Measurements from ENCODE around the gene ZNF587B. TPM values are rescaled to one million over a fixed set of nuclear protein-coding genes. Genes with fewer than 3 reads are reported as not detected.
"Not testable (repeated sequence)": the region's sequence is repeated elsewhere in the genome, so short reads cannot be mapped to it uniquely, and the experiment has no call there.

The ZNF587B gene
- polyA plus RNA-seq, 1 donor from 2014 or later, result 3.2 TPM

DNA sequence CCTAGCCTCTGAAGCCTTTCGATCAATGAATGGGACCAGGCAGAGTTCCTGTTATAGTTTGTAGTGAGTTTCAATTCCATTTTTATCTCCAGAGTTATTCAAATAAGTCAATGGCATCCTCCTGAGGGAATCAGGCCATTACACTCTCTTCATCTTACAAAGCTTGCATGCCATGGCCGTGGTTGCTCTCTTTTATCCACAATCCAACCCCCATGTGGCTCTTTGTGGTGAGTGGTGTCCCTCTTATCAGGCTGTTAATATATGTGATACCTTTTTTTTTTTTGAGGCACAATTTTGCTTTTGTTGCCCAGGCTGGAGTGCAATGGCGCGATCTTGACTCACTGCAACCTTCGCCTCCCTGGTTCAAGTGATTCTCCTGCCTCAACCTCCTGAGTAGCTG lies 6.9 kb downstream of the ZNF587B start:
- not testable (repeated sequence) for H3K4me3 Mint-ChIP-seq, H3K4me1 Mint-ChIP-seq, H3K36me3 Mint-ChIP-seq, H3K27me3 Mint-ChIP-seq, H3K9me3 Mint-ChIP-seq
- peak overlapping the region in 1 of 3 donors; percentile 77 for H3K27ac Mint-ChIP-seq

DNA sequence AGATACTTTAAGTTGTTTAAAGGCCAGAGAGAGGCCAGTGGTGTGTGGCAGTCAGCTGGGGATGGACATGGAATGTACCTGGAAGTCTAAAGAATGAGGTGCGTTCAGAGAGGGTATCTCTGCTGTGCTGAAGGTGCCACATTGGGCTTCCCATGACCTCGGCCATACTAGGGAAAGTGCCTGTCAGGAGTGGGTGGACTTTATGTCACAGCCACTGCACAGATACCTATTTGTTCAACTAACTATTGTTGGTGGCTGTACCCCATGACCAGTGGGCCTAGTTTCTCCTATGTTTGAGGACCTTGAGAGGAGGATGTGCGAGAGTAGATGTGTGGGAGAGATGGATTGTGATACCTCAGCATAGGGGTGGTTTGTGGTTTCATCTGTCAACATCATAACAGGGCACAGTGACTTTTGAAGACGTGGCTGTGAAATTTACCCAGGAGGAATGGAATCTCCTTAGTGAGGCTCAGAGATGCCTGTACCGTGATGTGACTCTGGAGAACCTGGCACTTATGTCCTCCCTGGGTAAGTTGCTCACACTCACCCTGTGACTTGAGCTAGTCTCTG lies 8.6 kb downstream of the ZNF587B start:
- H3K36me3 Mint-ChIP-seq, H3K27me3 Mint-ChIP-seq, H3K4me3 Mint-ChIP-seq, H3K4me1 Mint-ChIP-seq, H3K9me3 Mint-ChIP-seq: not testable (repeated sequence)
- peak overlapping the region in 1 of 3 donors; percentile 21 for H3K27ac Mint-ChIP-seq

- Mint-ChIP-seq H3K4me1 (peaks cover 4 to 6% (median 5%) of the 10 kb centered on the region in 3 donors), H3K36me3 (peaks cover 3% of the 10 kb centered on the region), H3K9me3 (no peaks in the 10 kb centered on the region), H3K27me3 (no peaks in the 10 kb centered on the region), H3K4me3 (no peak overlapping the region), H3K27ac (no peak overlapping the region)
Observed at GRCh38 chr19:57841122-57841763, 11.1 kb downstream of the ZNF587B start.

- not testable (repeated sequence) for H3K4me3 Mint-ChIP-seq, H3K36me3 Mint-ChIP-seq
- H3K27ac Mint-ChIP-seq, result peak overlapping the region in 1 of 3 donors; percentile 39
Observed at GRCh38 chr19:57847164-57847563, 17.1 kb downstream of the ZNF587B start.

DNA sequence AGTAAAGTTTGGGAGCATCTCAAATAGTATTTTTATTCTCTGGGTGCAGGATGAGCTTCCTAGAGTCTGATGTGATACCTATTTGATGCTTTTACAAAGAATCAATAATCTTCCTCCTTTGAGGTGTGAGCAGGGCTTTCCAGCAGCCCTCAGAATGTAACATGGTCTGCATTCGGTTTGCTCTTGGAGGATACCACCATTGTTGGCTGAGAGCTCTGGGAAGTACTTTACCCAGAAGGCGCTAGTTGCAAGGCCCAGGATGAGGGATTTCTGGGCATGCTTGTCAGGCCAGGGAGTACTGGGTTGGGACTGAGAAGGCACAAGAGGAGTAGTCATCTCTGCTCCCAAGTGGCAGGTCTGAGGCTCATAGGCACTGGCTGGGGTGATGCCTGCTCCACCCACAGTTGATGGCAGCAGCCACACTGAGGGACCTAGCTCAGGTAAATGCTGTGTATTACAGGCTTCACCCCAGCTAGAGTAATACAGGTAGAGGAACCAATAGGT lies 19.1 kb downstream of the ZNF587B start:
- not testable (repeated sequence) for H3K9me3 Mint-ChIP-seq, H3K27me3 Mint-ChIP-seq, H3K36me3 Mint-ChIP-seq
- H3K4me1 Mint-ChIP-seq, result peaks cover 21 to 23% (median 22%) of the 10 kb centered on the region in 3 donors
- H3K27ac Mint-ChIP-seq, result peak overlapping the region in 2 of 3 donors; percentile 82 to 93
- H3K4me3 Mint-ChIP-seq, result peak overlapping the region; percentile 93 to 98 (median 96)

More at GRCh38 chr19:57847164-57847563, 17.1 kb downstream of the ZNF587B start:
- H3K27me3 Mint-ChIP-seq, H3K9me3 Mint-ChIP-seq: not testable (repeated sequence)
- H3K4me1 Mint-ChIP-seq, result peaks cover 16 to 23% (median 17%) of the 10 kb centered on the region in 3 donors

DNA sequence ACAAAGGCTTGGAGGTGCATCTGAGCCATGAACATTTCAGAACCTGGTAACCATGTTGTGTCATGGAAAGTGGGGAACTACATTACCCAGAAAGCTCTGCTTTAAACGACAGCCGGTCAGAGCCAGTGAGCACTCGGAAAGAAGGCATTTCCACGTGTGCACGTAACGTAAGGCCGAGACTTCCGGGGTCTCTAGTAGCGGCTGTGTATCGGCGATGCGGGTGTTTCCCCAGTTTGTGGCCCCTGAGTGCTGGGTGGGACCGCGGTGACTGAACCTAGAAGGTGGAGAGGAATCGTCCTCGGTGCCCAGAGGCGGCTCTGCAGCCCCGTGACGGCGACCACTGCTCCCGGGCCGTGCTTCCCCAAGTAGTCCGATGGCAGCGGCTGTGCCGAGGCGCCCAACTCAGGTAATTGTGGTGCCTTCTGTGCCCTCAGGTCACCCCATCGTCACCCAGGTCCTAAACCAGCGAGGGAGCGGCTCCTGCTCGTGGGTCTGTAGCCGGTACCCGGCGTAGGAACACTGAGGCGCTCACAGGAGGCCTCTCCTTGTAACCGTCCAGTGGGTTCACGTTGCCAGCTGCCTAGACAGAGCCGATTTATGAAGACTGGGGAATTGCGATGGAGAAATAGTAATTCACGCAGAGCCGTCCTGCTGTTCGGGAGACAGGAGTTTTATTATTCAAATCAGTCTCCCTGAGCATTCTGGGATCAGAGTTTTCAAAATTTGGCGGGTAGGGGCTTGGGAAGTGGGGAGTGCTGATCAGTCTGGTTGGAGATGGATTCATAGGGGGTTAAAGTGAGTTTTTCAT lies 19.8 kb downstream of the ZNF587B start, which contains the start of gene ZNF587:
ZNF587 (plus strand) TSS at position 194 of the 808 bp plus-strand sequence; CDS start at position 374, 180 bp downstream.
- H3K4me3 Mint-ChIP-seq, result peak within 1 kb of the TSS; percentile 93 to 98 (median 96)
- H3K4me1 Mint-ChIP-seq, result peaks cover 21 to 23% (median 22%) of the 10 kb centered on the region in 3 donors
- H3K27ac Mint-ChIP-seq, result peak within 1 kb of the TSS; percentile 82 to 96 (median 93)
- not testable (repeated sequence) for H3K9me3 Mint-ChIP-seq, H3K27me3 Mint-ChIP-seq, H3K36me3 Mint-ChIP-seq

DNA sequence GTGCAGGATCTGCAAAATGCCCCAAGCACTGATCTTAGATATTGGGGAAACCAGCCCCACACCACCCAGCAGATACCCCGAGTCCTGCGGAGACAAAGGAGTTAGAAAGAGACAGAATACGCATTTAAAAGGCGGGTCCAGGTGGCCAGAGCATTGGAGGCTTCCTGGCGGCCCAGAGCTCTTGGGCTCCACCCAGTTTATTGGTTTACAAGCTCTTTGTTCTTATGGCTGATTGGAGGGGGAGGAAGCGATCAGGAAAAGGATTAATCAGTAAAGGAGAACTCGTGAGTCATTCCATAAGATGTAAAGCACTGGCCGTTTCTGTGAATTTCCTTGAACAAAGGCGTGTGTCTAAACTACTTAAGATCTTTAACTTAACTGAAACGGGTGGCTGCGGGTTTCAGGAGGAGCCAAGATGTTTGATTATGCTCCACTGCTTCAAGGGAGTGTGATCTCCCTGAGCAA lies 20.5 kb downstream of the ZNF587B start:
- Mint-ChIP-seq H3K27ac (peak overlapping the region; percentile 82 to 96 (median 93)), H3K27me3 (no peaks in the 10 kb centered on the region), H3K4me1 (peaks cover 21 to 23% (median 22%) of the 10 kb centered on the region in 3 donors), H3K4me3 (peak overlapping the region; percentile 93 to 98 (median 96)), H3K36me3 (peaks cover 6% of the 10 kb centered on the region), H3K9me3 (no peaks in the 10 kb centered on the region)

- Mint-ChIP-seq H3K4me3 (peak overlapping the region in 2 of 4 donors; percentile 82 to 96), H3K36me3 (peaks cover 15% of the 10 kb centered on the region), H3K27ac (peak overlapping the region in 2 of 3 donors; percentile 35 to 67), H3K4me1 (peaks cover 19 to 23% (median 23%) of the 10 kb centered on the region in 3 donors)
- not testable (repeated sequence) for H3K27me3 Mint-ChIP-seq, H3K9me3 Mint-ChIP-seq
Observed at GRCh38 chr19:57851812-57852603, 21.9 kb downstream of the ZNF587B start.

GRCh38 chr19:57854117-57854516 lies 24.0 kb downstream of the ZNF587B start:
- H3K4me3 Mint-ChIP-seq, H3K27me3 Mint-ChIP-seq, H3K27ac Mint-ChIP-seq, H3K9me3 Mint-ChIP-seq: not testable (repeated sequence)
- H3K4me1 Mint-ChIP-seq, result peaks cover 19 to 23% (median 23%) of the 10 kb centered on the region in 3 donors
- H3K36me3 Mint-ChIP-seq, result peaks cover 21% of the 10 kb centered on the region

GRCh38 chr19:57862351-57862750 lies 32.3 kb downstream of the ZNF587B start:
- Mint-ChIP-seq H3K36me3 (peaks cover 27% of the 10 kb centered on the region), H3K9me3 (peaks cover 3 to 17% (median 11%) of the 10 kb centered on the region in 3 donors)
- not testable (repeated sequence) for H3K27me3 Mint-ChIP-seq, H3K4me1 Mint-ChIP-seq, H3K27ac Mint-ChIP-seq, H3K4me3 Mint-ChIP-seq

DNA sequence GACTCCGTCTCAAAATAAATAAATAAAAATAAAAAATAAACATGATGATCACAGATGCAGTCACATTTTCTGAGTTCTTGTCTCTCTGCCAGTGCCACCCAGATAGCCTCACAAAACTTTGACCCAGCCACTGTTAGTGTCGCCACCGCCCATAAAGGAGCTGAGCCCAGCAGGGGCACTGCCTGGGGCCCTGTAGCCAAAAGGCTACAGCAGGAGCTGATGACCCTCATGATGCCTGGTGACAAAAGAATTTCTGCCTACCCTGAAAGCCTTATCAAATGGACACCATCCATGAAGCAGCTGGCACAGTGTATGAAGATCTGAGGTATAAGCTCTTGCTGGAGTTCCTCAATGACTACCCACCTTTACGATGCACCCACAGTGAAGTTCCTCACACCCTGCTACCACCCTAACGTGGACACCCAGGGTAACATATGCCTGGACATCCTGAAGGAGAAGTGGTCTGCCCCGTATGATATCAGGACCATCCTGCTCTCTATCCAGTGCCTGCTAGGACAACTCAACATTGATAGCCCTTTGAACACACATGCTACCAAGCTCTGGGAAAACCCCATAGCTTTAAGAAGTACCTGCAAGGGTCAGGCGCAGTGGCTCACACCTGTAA lies 37.9 kb downstream of the ZNF587B start:
- Mint-ChIP-seq H3K4me1 (peaks cover 0 to 1% (median 0%) of the 10 kb centered on the region in 3 donors), H3K36me3 (peaks cover 19% of the 10 kb centered on the region), H3K9me3 (peaks cover 6 to 25% (median 18%) of the 10 kb centered on the region in 3 donors), H3K27ac (peak overlapping the region in 1 of 3 donors; percentile 7), H3K4me3 (no peak overlapping the region), H3K27me3 (no peaks in the 10 kb centered on the region)

GRCh38 chr19:57869655-57870054 lies 39.6 kb downstream of the ZNF587B start:
- peaks cover 10 to 37% (median 22%) of the 10 kb centered on the region in 3 donors for H3K9me3 Mint-ChIP-seq
- H3K4me1 Mint-ChIP-seq, H3K27me3 Mint-ChIP-seq, H3K27ac Mint-ChIP-seq: not testable (repeated sequence)
- peak overlapping the region in 1 of 4 donors; percentile 39 for H3K4me3 Mint-ChIP-seq
- H3K36me3 Mint-ChIP-seq, result peaks cover 26% of the 10 kb centered on the region

DNA sequence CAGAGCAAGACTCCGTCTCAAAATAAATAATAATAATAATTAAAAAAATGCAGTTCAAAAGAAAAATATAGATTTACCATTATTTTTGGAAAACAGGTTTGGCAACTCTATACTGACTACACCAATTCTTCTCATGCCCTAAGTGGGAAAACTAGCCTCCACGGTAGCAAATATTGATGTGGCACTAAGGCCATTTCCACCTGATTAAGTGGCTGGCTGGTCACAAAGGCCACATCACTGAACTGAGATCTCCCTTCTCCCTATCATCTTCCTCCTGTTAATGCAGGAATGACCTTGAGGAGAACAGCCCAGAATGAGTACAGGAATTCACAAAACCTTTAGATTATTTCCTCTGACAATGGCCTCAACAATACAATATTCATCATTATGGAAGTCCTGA lies 40.1 kb downstream of the ZNF587B start:
- Mint-ChIP-seq H3K9me3 (peaks cover 10 to 40% (median 19%) of the 10 kb centered on the region in 3 donors), H3K36me3 (peaks cover 24% of the 10 kb centered on the region), H3K4me1 (peaks cover 0 to 1% (median 0%) of the 10 kb centered on the region in 3 donors)

DNA sequence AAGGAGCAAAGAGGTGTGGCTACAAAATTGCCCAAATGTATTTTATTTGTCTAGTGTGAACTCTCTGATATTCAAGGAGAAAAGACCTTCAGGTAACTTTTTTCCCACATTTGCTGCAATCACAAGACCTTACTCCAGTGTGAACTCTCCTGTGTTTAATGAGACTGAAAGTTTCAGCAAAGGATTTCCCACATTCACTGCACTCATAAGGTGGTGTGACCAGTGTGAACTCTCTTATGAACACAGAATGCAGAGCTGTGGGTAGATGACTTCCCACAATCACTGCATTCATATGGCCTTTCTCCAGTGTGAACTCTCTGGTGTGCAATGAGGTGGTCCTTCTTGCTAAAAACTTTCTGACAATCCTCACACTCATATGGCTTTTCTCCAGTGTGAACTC lies 42.4 kb downstream of the ZNF587B start:
- H3K4me1 Mint-ChIP-seq, result peaks cover 0 to 3% (median 0%) of the 10 kb centered on the region in 3 donors
- H3K27me3 Mint-ChIP-seq, result no peaks in the 10 kb centered on the region
- no peak overlapping the region for H3K4me3 Mint-ChIP-seq
- H3K9me3 Mint-ChIP-seq, result peaks cover 17 to 45% (median 26%) of the 10 kb centered on the region in 3 donors
- H3K36me3 Mint-ChIP-seq, result peaks cover 29% of the 10 kb centered on the region
- no peak overlapping the region for H3K27ac Mint-ChIP-seq

More for the DNA sequence above, 40.1 kb downstream of the ZNF587B start:
- Mint-ChIP-seq H3K27me3 (no peaks in the 10 kb centered on the region), H3K4me3 (no peak overlapping the region), H3K27ac (no peak overlapping the region)

Data from IgD-negative memory B cell (primary cell).